ENCODE results near the gene ZNF649.

Gene ZNF649

DNA sequence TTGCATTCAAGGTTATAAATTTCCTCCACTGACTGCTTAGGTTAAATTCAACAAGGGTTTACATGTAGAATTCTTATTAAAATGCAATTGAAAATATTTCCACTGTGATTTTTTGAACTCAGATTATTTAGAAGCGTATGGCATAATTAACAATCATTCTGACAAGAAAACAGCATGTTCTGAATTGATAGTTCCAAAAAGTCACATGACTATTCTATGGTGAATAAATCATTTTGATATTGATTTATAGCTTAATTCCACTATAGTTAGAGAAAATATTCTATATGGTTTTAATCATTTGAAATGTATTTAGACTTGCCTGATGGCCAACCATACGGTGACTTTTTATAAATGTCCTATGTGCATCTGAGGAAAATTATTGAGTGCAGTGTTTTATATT, 20.1 kb downstream of the ZNF649 start:
- Histone ChIP-seq H3K4me3 (ENCODE audit: low read length) (no peak overlapping the region), H3K36me3 (ENCODE audit: insufficient read depth, low read length) (peaks cover 15% of the 10 kb centered on the region), H3K4me1 (ENCODE audit: control insufficient read depth, insufficient read depth, low read length) (no peaks in the 10 kb centered on the region), H3K27me3 (ENCODE audit: control insufficient read depth, insufficient read depth, low read length) (no peaks in the 10 kb centered on the region), H3K9me3 (replicated peaks; ENCODE audit: low read length) (no peaks in the 10 kb centered on the region), H3K4me2 (ENCODE audit: low read length) (no peak overlapping the region), H3K9ac (ENCODE audit: low read depth, low read length) (no peak overlapping the region)

DNA sequence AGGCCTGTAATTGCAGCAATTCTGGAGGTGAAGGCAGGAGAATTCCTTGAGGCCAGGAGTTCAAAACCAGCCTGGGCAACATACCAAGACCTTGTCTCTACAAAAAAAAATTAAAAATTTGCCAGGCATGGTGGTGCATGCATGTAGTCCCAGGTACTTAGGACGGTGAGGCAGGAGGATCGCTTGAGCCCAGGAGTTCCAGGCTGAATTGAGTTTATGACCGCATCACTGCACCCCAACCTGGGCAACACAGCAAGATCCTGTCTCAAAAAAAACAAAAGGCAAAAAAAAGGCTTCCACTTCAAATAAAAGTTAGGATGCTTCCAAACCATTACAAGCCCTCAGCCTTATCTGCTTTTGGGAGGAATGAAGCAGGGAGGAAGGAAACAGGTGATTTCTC, 22.3 kb downstream of the ZNF649 start:
- Histone ChIP-seq H3K9ac (ENCODE audit: low read depth, low read length) (no peak overlapping the region), H3K9me3 (replicated peaks; ENCODE audit: low read length) (no peaks in the 10 kb centered on the region), H3K4me2 (ENCODE audit: low read length) (no peak overlapping the region), H3K36me3 (ENCODE audit: insufficient read depth, low read length) (peaks cover 11% of the 10 kb centered on the region), H3K4me1 (ENCODE audit: control insufficient read depth, insufficient read depth, low read length) (no peaks in the 10 kb centered on the region), H3K4me3 (ENCODE audit: low read length) (no peak overlapping the region), H3K27me3 (ENCODE audit: control insufficient read depth, insufficient read depth, low read length) (no peaks in the 10 kb centered on the region)

DNA sequence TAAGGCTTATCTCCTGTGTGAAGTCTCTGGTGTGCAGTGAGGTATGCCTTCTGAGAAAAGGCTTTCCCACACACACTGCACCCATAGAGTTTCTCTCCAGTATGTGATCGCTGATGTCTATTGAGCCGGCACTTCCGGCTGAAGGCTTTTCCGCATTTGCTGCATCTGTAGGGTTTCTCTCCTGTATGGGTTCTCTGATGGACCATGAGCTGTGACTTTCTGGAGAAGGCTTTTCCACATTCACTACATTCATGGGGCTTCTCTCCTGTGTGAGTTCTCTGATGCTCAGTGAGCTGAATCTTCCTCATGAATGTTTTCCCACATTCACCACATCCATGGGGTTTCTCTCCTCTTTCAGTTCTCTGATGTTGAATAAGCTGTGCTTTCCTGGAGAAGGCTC, 31.7 kb downstream of the ZNF649 start:
- Histone ChIP-seq H3K9me3 (replicated peaks; ENCODE audit: low read length) (peaks cover 50% of the 10 kb centered on the region), H3K4me3 (ENCODE audit: low read length) (no peak overlapping the region), H3K27me3 (ENCODE audit: control insufficient read depth, insufficient read depth, low read length) (no peaks in the 10 kb centered on the region), H3K36me3 (ENCODE audit: insufficient read depth, low read length) (peaks cover 42% of the 10 kb centered on the region), H3K4me2 (ENCODE audit: low read length) (no peak overlapping the region), H3K4me1 (ENCODE audit: control insufficient read depth, insufficient read depth, low read length) (no peaks in the 10 kb centered on the region), H3K9ac (ENCODE audit: low read depth, low read length) (no peak overlapping the region)

DNA sequence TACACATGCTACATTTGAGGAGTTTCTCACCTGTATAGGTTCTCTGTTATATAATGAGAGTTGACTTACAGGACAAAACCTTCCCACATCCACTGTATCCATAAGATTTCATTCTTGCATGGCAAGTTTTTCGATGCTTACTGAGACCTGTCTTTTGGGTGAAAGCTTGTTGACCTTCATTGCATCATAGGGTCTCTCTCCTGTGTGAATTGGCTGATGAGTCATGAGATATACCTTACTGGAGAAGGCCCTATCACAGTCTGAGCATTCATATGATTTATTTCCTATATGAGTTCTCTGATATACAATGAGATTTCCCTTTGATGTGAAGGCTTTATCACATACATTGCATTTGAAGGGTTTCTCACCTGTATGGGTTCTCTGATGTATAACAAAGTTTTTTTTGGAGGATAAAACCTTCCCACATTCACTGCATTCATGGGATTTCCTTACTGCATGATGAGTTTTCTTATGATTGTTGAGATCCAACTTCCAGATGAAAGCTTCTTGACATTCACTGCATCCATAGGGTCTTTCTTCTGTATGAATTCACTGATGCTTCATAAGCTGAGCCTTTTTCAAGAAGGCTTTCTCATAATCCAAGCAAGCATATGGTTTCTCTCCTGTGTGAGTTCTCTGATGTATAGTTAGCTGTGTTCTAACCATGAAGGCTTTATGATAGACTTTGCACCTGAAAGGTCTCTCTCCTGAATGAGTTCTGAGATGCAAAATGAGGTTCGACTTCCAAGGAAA, 42.8 kb downstream of the ZNF649 start:
- no peak overlapping the region for H3K4me3 ChIP-seq (ENCODE audit: low read length)
- no peaks in the 10 kb centered on the region for H3K27me3 ChIP-seq (ENCODE audit: control insufficient read depth, insufficient read depth, low read length)
- no peak overlapping the region for H3K4me2 ChIP-seq (ENCODE audit: low read length)
- no peaks in the 10 kb centered on the region for H3K4me1 ChIP-seq (ENCODE audit: control insufficient read depth, insufficient read depth, low read length)
- no peaks in the 10 kb centered on the region for H3K36me3 ChIP-seq (ENCODE audit: insufficient read depth, low read length)
- no peak overlapping the region for H3K9ac ChIP-seq (ENCODE audit: low read depth, low read length)
- peaks cover 46% of the 10 kb centered on the region for H3K9me3 ChIP-seq (replicated peaks; ENCODE audit: low read length)

Data from skeletal muscle satellite cell (primary cell).